ENCODE data around the gene PPFIA1.

DNA sequence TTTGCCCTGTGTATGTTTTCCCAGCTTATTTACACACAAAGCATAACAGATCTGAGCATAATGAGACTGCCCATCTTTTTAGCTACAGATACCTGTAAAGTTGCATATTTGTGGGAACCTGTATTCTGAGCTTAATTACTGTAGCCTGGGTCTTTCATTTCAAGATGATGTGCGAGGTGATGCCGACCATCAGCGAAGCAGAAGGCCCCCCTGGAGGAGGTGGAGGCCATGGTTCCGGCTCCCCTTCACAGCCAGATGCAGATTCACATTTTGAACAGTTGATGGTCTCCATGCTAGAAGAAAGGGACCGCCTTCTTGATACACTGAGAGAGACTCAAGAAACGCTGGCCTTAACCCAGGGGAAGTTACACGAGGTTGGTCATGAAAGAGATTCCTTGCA, 1.5 kb downstream of the PPFIA1 start:
- TF ChIP-seq CTCF (IDR thresholded peaks at IDR 0.05; ENCODE audit: control extremely low read depth in 1 of 3, insufficient read depth in 1 of 3, low read depth in 1 of 3, low read length in 3 of 3) (no peak), CHD2 (IDR thresholded peaks at IDR 0.05; ENCODE audit: low read length) (no peak), JUND (IDR thresholded peaks at IDR 0.05; ENCODE audit: low read length) (no peak), MAX (IDR thresholded peaks at IDR 0.05) (no peak), POLR2A (IDR thresholded peaks at IDR 0.05; ENCODE audit: control extremely low read depth in 1 of 2, low read depth in 2 of 2, low read length in 2 of 2) (no peak), CHD1 (IDR thresholded peaks at IDR 0.05; ENCODE audit: low read depth, low read length) (no peak), USF2 (IDR thresholded peaks at IDR 0.05; ENCODE audit: low read length) (no peak), EP300 (IDR thresholded peaks at IDR 0.05; ENCODE audit: borderline replicate concordance in 1 of 2, low read depth in 2 of 2, low read length in 2 of 2) (no peak), ATF3 (IDR thresholded peaks at IDR 0.05; ENCODE audit: insufficient read depth, low read depth, low read length) (no peak), KDM5A (IDR thresholded peaks at IDR 0.05; ENCODE audit: low read length) (no peak)

All from H1 (cell line).